HTR-8/SVneo (cell line): Measurements from ENCODE around the gene CMBL.
"Not testable (repeated sequence)": the region's sequence is repeated elsewhere in the genome, so short reads cannot be mapped to it uniquely, and the experiment has no call there.

Experiments
- DNase-seq: peaks from one replicate; pipeline ENCODE4 v3.0.0; 2011; ENCODE audit warnings: low spot score, mixed read lengths; ENCODE audit not compliant: insufficient read length
- FAIRE-seq: peaks from 2 replicates; lab custom pipeline; 2011; peaks lifted over from hg19 to GRCh38; lab: Jason Lieb, UNC

Gene CMBL

DNA sequence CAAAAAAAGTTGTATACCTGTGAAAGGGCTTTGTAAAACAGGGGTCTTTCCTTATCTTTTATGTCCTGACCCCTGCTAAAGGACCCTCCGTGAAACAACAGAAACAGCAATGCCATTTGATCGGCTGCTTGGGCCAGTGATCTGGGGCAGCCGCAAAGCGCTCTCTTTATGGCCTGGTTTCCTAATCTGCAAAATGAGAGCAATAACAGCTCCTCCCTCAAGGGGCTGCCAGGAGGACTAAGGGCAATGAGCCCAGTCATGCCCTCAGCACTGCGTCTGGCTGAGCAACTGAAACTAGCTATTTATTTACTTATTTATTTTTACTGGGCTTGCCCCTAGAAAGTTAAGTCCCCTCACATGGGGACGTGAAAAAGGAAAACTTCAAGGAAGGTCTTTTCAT lies 18.3 kb downstream of the CMBL start:
- FAIRE-seq = no peak
- DNase-seq = no peak

DNA sequence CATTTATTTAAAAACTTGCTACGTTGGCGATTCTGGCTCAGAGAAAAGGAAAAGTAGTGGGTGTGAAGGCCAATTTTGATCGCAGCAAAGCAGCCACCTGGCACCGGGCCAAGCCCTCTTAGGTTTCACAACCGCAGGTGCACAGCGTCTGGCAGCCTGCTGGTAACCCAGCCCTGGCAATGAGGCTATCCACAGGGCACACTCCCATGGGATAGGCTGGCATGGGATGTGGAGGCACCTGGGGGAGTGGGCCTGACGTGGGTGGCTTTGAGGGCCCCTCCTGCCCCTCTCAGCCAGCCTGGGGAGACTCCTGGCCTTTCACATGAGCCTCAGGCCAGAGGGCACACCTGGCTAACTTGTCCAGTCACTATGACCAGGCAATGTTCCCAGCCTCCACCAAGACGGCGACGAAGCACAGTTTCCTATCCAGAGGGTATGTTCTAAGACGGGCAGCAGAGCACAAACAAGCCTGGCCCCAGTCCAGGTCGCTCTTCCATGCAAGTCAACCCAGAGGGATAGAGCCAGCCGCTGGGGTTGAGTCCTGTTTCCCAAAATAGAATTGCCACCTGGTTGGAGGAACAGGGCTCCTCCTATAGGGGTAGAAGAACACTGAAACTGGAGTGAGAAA lies 19.0 kb downstream of the CMBL start:
- DNase-seq (no peak), FAIRE-seq (peak; percentile 54)

DNA sequence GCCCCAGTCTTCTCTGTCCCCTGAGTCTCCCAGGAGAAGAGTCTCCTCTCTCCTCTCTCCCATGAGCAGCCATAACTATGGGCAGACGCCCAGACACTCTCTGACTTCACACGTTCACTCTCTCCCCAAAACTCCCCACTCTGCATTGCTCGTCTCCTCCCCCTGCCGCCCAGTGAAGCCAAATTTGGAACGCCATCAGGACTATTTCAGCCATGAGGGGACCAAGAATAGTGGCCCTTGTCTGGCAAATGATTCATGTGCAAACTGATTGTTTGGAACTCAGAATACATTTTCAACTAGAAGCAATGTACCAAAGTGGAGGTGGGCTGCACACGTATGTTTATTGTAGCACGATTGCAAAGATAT lies 20.9 kb downstream of the CMBL start:
- DNase-seq = no peak

DNA sequence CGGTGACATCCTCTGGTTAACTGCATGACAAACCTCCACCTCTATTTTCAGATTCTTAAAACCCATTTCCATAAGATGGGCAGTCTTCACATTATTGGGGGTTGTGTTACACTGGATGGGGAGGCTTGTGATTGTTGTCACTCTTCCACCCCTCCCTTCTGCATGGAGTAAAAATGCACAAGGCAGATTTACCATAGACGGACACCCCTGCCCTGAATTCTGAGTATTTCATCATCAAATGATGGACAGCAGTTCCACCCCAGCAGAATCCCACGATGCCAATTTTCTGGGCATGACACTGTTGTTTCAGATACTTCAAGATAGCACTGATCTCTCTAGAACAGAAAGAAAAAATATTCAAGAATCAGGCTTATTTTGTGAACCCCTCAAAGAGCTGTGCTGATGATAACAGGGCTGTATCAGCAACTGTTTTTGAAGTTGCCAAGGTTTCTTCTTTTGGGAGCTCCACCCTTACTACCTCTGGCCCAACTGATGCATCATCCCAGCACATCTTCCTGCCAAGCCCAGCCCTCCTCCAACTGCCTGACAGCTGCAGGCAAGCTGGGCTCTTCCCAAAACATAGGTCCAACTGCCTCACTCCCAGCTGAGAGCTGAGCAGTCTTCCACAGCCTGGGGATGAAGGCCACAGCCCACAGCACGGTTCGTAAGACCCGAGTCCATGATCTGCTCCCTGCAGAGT lies 21.4 kb downstream of the CMBL start:
- DNase-seq (no peak), FAIRE-seq (no peak)

More for the DNA sequence above, 20.9 kb downstream of the CMBL start:
- no peak for FAIRE-seq

DNA sequence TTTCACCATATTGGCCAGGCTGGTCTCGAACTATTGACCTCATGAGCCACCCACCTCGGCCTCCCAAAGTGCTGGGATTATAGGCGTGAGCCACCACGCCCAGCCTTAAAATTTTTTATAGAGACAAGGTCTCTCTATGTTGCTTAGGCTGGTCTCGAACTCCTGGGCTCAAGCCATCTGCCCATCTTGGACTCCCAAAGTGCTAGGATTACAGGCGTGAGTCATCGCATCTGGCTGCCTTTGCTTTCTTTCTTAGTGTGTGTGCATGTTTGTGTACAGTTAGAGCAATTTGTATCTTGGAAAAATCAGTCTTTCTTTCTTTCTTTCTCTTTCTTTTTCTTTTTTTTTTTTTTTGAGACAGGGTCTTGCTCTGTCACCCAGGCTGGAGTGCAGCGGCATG lies 22.3 kb downstream of the CMBL start:
- not testable (repeated sequence) for DNase-seq, FAIRE-seq

DNA sequence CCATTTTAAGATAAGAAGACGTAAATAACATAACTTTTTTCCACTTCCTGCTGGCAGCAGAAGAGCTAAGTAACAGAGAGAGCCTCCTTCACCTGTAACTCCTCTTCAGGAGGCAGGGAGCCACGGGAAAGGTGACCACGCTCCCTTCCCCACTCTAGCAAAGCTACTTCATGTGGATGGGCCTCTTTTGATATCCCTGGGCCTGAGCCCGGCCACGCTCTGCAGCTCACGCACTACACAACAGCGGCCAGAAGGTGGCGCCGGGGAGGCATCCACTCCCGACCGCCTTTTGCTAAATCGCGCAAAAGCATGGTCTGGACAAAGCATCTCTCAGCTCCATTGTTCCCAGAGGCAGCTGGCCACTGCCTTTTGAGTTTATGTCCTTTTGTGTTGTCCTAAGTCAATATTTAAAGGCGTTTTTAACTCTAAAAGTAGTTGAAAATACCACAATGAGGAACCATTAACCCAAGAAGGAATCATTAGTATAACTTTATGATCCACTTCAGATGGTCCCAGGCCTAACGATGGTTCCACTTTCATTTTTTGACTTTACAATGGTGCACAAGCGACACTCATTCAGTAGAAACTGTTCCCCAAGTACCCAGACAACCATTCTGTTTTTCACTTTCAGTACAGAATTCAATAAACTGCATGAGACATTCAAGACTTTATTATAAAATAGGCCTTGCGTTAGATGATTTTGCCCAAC lies 23.6 kb downstream of the CMBL start:
- DNase-seq = peak; percentile 93
- FAIRE-seq = peak; percentile 74

DNA sequence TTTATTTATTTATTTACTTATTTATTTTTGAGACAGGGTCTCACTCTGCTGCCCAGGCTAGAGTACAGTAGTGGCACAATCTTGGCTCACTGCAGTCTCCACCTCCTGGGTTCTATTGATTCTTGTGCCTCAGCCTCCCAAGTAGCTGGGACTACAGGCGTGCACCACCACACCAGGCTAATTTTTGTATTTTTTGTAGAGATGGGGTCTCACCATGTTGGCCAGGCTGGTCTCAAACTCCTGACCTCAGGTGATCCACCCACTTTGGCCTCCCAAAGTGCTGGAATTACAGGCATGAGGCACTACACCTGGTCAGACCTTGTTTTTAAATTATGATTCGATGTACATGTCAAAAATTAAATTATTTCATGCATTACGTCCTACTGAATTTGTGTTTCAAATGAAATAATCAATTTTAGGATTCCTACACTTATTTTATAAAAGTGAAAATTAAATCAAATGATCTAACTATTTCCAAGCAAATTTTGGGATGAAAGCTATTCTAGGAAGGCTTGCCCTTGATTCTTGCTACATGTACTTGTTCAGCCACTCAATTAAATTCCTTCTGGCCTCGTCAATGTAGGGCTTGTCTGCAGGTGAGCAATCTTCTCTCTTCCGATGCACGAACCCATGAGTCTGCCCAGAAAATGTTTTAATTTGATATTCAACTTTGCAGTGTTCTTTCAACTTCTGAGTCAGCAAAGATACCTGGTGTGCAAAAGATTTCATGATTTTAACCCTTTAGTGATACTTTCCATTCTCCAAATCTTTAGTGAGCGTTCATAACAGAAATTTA lies 27.6 kb downstream of the CMBL start:
- no peak for DNase-seq
- FAIRE-seq = no peak

DNA sequence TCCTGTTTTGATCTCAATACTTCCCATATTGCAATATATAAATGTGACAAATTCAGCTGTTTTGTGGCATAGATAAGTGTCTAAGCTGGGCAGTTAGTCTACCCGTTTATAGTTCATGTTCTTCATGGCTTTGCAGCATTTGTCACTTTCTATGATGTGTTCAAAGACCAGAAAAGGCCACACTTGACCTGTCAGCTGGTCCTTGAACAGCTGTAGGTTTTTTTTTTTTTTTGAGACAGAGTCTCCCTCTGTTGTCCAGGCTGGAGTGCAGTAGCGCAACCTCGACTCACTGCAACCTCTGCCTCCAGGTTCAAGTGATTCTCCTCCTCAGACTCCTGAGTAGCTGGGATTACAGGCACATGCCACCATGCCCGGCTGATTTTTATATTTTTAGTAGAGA lies 28.4 kb downstream of the CMBL start:
- FAIRE-seq (no peak), DNase-seq (no peak)

DNA sequence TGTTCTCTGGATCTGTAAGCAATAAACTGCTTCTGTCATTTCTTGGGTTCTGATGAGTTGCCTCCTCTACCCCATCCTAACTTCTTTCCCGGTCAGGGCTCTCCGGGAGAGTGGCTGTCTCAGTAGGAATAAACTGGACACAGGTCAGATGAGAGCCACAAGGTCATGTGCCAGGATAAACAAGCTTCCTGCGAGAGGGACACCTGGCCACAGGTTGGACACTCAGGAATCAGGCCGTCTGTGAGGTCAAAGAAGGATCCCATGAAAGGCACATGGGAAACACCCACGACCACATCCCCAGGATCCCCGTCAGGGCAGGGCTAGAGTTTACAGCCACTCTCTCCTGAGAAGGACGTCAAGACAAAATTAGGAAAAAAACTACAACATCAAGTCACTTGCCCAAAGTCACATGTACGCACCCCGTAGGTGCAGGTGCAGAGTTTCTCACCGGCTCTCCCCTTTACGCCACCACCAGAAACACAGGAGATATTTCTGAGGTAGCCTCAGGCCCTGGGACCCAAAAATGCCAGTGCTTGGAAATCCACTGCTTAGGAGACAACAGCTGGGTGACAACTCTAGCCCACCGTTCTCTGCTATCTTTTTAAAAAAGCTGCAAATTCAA lies 28.9 kb downstream of the CMBL start:
- peak; percentile 42 for FAIRE-seq
- DNase-seq = no peak

DNA sequence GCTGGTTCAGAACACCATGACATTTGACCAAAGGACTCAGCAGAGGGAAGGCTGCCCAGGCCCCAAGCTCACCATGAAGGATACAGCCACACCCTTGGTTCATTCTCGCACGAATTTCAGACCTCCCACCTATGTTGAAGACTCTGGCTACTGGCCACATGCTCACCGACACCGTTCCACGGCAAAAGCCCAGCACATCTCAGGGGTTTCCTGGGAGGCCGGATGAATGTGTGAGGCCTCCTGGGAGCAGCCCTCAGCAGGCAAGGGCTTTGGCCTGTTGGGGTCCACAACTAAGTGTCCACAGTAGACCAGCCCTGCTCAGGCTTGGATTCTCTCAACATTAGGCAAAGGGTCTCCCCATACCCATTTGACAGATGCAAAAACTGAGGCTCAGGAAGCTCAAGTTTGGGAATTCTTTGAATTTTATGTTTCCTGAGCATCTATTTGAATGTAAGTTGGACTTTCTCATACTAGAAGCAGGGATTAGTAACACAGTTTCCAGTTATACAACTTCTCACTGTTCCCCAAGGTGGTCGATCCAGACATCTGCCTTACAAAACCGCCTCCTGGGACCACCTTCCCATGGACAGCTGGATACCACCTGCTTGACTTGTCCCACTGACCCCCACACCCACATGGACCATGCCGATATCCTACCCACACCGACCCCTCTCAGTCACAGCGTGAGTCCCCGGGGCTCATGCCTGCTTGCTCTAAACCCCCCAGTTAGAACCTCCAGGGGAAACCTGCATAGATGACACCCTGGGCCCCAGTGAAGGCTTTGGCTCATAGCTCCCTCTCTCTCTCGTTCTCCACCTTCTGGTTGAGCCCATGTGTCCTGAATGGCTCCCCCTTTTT lies 29.7 kb downstream of the CMBL start:
- DNase-seq = no peak
- FAIRE-seq = peak; percentile 28

DNA sequence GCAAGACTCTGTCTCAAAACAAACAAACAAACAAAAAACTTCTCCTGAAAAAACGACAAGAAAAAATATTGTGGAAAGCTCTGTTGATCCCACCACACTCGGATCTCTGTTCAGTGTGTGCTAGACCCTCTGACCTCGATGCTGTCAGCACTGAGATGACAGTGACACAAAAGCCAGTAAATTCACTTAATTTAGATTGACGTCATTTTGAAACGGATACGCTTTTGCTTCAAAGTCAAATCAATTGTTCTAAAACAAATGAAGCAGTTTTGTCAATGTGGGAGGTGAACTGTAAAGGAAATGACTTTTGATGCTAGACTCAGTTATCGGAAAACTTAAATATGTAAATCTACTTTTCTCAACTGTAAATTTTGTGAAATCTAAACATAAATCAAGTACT lies 31.0 kb downstream of the CMBL start:
- DNase-seq (no peak), FAIRE-seq (no peak)

DNA sequence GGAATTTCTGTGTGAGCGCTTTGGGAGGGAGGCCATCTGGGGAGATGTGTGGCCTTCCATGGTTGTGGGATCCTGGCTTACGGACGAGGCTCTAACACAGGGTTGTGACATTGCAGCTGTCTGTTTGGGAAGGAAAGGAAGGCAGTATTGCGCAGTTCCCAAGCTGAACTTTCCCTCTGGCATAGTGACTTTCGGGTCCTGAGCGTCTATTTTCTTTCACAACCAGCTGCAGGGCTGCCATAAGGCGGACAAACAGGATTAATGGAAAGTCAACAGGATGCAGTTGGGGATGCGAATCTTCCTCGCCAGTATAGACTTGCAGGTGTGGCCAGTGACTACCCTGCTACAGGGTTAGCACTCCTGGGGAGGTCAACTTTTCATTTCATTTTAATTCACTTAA lies 31.7 kb downstream of the CMBL start:
- DNase-seq (no peak), FAIRE-seq (no peak)

DNA sequence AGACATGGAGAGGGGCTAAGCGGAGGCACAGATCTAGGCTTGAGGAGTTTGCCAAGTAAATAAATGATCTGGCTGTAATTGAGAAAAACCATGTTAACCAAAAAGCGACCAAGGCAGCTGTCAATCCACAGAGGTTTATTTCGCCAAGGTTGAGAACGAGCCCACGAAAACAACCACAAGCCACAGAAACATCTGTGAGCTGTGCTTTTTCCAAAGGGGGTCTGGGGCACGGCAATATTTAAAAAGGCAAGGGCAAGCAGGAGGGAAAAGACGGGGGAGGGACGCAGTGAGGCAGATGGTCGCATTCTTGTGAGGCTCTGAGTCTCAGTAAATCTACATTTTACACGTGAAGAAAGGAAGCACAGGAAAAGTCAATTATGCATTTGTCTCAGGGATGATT lies 32.2 kb downstream of the CMBL start:
- no peak for FAIRE-seq
- no peak for DNase-seq

DNA sequence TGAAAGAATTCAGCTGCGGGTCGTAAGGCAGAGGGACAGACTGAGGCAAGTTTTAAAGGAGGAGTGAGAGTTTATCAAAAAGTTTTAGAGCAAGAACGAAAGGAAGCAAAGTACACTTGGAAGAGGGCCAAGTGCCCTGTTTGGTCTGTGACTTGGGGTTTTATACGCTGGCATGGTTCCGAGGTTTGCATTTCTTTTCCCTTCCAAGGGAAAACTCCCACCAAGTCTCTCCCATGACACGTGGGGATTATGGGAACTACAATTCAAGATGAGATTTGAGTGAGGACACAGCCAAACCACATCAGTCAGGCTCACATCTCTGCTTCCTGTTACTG lies 34.9 kb downstream of the CMBL start:
- not testable (repeated sequence) for FAIRE-seq, DNase-seq

DNA sequence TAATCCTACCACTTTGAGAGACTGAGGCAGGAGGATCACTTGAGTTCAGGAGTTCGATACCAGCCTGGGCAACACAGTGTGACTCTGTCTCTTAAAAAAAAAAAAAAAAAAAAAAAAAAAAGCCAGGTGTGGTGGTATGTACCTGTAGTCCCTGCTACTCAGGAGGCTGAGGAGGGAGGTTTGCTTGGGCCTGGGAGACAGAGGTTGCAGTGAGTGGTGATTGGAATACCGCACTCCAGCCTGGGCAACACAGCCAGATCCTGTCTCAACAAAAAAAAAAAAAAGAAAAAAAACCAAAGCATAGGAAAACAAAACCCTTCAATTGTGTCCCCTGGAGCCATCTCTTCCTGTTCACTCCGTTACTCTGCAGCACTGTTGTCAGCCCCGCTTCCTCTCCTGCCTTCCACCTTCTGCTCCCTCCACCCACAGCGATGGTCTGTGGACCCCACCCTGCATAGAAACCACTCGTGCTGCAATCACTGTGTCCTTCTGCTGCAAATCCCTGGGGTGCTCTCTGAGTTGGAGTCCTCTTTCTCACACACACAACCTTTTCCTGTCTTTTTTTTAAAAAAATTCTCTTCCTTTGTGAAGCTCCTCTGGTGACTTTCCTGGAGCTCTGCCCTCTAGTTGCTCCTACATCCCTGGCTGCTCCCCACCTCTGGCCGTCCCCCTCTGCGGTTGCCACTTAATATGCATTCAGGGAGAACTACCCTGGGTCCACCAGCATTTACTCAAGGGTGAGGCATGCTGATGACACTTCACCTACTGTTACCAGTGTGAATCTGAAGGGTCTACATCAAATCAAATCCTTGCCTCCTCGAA lies 35.4 kb downstream of the CMBL start:
- no peak for FAIRE-seq
- no peak for DNase-seq

DNA sequence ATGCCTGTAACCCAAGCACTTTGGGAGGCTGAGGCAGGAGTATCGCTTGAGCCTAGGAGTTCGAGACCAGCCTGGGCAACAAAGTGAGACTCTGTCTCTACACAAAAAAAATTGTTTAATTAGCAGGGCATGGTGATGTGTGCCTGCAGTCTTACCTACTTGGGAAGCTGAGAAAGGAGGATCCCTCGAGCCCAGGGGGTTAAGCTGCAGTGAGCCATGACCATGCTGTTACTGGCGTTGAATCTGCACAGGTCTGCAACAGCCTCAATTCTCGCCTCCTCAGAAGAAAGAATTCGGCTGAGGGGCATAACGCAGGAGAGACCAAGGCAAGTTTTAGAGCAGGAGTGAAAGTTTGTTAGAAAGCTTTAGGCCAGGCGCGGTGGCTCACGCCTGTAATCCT lies 39.6 kb downstream of the CMBL start:
- no peak for FAIRE-seq
- DNase-seq = no peak

DNA sequence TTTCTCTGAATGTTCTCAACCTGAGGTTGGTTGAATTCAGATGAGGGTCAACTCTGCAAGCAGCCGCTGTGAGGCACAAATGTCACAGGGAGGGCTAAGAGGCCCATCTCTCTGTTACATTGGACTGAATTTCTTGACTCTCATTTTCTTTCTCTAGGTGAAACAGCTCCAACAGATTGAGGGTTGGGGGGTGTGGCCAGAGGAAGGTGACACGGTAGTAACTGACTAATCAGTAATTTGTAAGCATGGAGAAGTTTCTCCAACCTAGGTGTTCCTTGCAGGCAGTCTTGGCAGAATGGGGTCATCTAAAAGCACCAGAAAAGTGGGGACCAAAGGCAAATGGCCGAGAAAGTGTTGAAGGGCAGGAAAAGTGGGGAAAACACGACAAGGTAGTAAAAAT lies 40.9 kb downstream of the CMBL start:
- DNase-seq (no peak), FAIRE-seq (no peak)

DNA sequence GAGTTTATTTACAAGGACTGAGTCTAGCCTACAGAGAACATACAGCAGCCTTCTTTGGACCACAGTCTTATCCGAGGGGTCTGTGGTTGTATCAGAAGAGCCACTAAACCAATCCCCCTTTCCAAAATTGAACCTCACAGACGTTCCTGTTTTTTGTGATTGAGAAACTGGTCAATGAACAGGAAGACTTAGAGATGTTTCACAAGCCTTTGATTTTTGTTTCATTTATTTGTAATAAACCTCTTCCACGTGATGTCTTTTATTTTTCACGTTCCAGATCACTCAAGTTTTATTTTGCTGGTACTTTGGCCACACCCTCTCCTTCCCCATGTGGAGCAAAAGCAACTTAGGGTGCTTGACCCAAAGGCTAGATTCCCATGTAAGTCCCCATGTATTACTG lies 41.6 kb downstream of the CMBL start:
- FAIRE-seq = no peak

More for the DNA sequence above, 41.6 kb downstream of the CMBL start:
- DNase-seq = no peak
